ENCODE data around the gene PRCP.

Gene PRCP

GRCh38 chr11:82939456-82939855 is 39.2 kb upstream of the PRCP start:
- H3K27ac ChIP-seq = no peak overlapping the region
- no peak for DNase-seq (ENCODE audit: low spot score)
- TF ChIP-seq CTCF (conservative IDR thresholded peaks at IDR 0.05; ENCODE audit: low read depth) = no peak
- CTCF ChIA-PET = interaction anchor here (0.6 kb wide), 1 partner anchor 316 kb away, joined by 3 read pairs; no protein-coding TSS in a partner anchor
- POLR2A ChIA-PET (ENCODE audit: low non-redundant PET) = no interaction called here

GRCh38 chr11:82937554-82937953 is 37.3 kb upstream of the PRCP start:
- no peak for DNase-seq (ENCODE audit: low spot score)
- TF ChIP-seq CTCF (conservative IDR thresholded peaks at IDR 0.05; ENCODE audit: low read depth) = no peak
- ChIA-PET CTCF (no interaction called here), POLR2A (ENCODE audit: low non-redundant PET) (no interaction called here)
- H3K27ac ChIP-seq = no peak overlapping the region

GRCh38 chr11:82936261-82936660 is 36.0 kb upstream of the PRCP start:
- ChIA-PET POLR2A (ENCODE audit: low non-redundant PET) (no interaction called here), CTCF (interaction anchor here (0.7 kb wide), 1 partner anchor 167 kb away, joined by 5 read pairs; no protein-coding TSS in a partner anchor)
- no peak for TF ChIP-seq CTCF (conservative IDR thresholded peaks at IDR 0.05; ENCODE audit: low read depth)
- DNase-seq (ENCODE audit: low spot score) = no peak
- H3K27ac ChIP-seq = no peak overlapping the region

GRCh38 chr11:82932564-82932963 is 32.3 kb upstream of the PRCP start:
- H3K27ac ChIP-seq = no peak overlapping the region
- no peak for DNase-seq (ENCODE audit: low spot score)
- ChIA-PET CTCF (no interaction called here), POLR2A (ENCODE audit: low non-redundant PET) (no interaction called here)
- TF ChIP-seq CTCF (conservative IDR thresholded peaks at IDR 0.05; ENCODE audit: low read depth) = no peak

GRCh38 chr11:82930734-82931133 is 30.5 kb upstream of the PRCP start:
- H3K27ac ChIP-seq = no peak overlapping the region
- TF ChIP-seq CTCF (conservative IDR thresholded peaks at IDR 0.05; ENCODE audit: low read depth) = no peak
- no peak for DNase-seq (ENCODE audit: low spot score)
- CTCF ChIA-PET = interaction anchor here (0.6 kb wide), 1 partner anchor 19 kb away, joined by 3 read pairs; no protein-coding TSS in a partner anchor
- POLR2A ChIA-PET (ENCODE audit: low non-redundant PET) = no interaction called here

GRCh38 chr11:82930229-82930628 is 30.0 kb upstream of the PRCP start:
- ChIA-PET CTCF (interaction anchor here (0.6 kb wide), 1 partner anchor 19 kb away, joined by 3 read pairs; no protein-coding TSS in a partner anchor), POLR2A (ENCODE audit: low non-redundant PET) (no interaction called here)
- no peak for TF ChIP-seq CTCF (conservative IDR thresholded peaks at IDR 0.05; ENCODE audit: low read depth)
- no peak overlapping the region for H3K27ac ChIP-seq
- DNase-seq (ENCODE audit: low spot score) = no peak

GRCh38 chr11:82929121-82929520 is 28.9 kb upstream of the PRCP start:
- DNase-seq (ENCODE audit: low spot score) = no peak
- TF ChIP-seq CTCF (conservative IDR thresholded peaks at IDR 0.05; ENCODE audit: low read depth) = no peak
- CTCF ChIA-PET = no interaction called here
- POLR2A ChIA-PET (ENCODE audit: low non-redundant PET) = no interaction called here
- H3K27ac ChIP-seq = no peak overlapping the region

Data from RWPE1 (cell line).